ENCODE data around the gene GSTA4.

GSTA4 gene

DNA sequence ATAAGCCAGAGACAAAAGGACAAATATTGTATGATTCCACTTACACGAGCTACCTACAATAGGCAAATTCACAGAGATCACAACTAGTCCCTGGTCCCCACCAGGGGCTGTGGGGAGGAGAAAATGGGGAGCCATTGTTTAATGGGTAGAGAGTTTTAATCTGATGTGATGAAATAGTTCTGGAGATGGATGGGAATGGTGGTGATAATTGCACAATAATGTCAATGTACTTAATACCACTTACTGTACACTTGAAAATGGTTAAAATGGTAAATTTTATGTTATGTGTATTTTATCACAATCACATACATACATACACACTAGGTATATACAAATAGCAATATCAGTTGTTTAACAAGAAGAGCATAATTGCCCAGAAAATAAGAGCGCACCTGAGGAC, 61.3 kb downstream of the GSTA4 start:
- no peak for DNase-seq
- in situ Hi-C loops (cut with MboI; ENCODE audit: low pct_unique_long_range_greater_than_20kb, low sequenced_read_pairs), result no loop called here

DNA sequence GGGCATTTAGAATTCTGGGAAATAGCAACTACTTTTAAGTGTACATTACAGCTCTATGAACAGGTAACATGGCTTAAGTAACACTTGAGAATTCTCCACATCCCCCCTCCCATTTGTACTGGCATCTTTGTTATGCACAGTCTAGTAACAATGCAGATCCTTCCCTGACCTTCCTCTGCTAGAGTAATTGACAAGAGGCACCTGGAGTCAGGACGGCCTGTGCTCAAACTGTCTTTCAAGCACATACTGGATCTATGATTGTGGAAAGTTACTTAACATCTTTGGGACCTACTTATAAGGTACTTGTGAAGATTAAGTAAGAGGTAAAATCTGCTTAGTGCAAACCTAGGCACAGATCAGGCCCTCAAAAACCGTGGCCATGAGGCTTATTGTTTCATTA, 63.7 kb downstream of the GSTA4 start:
- in situ Hi-C loops (cut with MboI; ENCODE audit: low pct_unique_long_range_greater_than_20kb, low sequenced_read_pairs), result no loop called here
- no peak for DNase-seq

DNA sequence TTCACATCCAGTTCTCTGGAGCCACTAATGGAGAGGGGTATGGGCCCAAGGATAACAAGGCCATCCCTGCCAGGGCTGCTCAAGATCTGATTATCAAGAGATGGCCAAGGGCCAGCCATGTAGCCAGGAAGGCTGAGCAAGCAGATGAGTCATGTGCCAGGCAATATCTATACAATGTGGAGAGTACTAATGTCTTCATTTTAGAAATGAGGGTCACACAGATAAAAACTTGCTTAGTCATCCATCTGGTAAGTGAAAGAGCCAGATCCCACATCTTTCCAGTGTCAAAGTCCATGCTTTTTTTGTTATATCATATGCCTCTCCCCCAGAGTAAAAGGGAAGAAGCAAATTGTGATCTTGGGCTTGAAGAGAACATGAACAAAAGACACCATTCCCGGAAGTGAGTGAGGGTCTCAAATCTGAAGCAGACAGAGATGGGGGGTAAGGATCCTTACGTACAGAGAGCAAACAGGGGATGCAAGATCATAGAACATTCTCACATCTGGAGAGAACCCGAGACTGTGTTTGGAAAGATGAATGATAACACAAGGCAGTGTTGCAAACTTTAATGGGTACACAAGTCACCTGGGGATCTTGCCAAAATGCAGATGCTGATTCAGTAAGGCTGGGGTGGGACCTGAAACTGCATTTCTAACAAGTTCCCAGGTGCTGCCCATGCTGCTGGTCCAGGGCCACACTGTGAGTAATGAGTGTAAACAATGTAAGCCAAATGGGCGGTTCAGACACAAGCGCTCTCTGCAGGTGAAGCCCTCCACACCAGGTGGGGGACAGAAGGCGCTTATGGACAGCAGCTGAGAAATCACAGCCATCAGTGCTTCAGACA, 65.5 kb downstream of the GSTA4 start:
- DNase-seq, result no peak
- in situ Hi-C loops (cut with MboI; ENCODE audit: low pct_unique_long_range_greater_than_20kb, low sequenced_read_pairs), result no loop called here
